HG02759 (cell line): ENCODE results near the gene PRRC2B.

Experiments used
- ATAC-seq: cut with Tn5 transposase; IDR thresholded peaks from one replicate; pipeline ENCODE4 v1.9.1; 2021; ENCODE audit warnings: mild to moderate bottlenecking, moderate library complexity; ENCODE audit not compliant: unreplicated experiment

The PRRC2B gene

DNA sequence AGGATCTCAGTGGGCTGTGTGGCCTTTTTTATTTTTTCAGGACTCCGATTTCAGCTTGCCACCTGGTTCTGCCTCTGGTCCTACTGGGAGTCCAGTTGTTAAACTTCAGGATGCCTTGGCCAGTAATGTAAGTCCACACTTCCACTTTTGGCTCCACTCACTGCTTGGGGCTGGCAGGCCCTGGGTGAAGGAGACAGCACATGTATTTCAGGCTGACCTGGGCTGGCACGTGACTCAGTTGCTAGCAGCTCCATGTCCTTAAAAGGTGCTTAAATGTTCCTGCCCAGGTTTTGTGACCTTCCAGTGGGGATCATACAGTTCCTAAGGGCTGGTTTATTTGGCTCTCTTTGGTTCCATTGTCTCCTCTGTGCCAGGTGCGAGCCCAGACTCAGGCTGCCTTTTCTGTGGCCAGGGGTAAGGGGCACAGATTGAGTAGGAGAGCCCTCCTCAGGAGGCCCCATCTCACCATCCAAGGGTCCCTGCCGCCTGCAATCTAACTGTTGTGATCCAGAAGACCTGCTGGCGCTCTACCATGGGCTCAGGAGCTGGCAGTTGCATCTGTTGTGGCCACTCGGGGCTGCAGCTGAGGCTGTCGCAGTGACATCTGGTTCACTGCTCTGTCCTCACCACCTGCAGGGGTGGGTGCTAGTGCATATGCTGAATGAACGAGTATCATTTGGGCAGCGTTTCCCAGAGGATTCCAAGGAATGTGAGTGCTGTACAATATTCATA lies 89.6 kb downstream of the PRRC2B start:
- no peak for ATAC-seq

DNA sequence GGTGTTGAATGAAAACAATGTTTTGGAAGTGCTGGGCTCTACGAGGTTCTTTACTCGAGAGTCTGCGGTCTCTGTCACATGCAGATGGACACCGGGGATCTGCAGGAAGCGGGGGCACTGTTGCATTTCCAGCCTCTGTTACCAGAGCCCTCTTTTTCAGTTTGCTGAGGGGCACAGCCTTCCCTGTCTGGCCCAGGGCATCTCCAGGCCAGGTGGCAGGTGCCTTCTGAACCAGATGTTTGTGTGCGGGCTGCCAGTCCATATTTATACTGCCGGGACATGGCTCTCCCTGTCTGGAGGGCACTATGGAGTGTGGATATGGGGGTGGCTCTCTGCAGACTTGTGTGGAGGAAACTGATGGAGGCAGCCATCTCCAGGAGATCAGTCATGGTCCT lies 90.2 kb downstream of the PRRC2B start:
- no peak for ATAC-seq

DNA sequence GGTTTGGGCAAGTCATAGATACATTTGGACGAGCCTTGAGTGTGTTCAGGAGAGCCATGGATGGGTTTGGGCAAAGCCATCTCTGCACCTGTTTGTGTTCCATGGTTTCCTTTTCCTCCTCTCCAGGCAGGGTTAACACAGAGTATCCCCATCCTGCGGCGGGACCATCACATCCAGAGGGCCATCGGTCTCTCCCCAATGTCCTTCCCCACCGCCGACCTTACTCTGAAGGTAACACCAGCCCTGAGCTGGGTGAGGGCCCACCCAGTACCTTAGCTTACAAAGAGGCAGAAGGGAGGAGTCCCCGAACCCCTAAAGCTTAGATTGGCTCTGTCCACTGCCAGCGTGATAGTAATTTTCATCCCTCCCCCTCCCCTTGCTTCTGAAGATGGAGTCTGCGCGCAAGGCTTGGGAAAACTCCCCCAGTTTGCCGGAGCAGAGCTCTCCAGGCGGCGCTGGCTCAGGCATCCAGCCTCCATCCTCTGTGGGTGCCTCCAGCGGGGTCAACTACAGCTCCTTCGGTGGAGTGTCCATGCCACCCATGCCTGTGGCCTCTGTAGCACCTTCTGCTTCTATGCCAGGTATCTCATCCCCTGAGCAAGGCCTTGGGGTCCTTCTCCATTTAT lies 90.8 kb downstream of the PRRC2B start:
- no peak for ATAC-seq

DNA sequence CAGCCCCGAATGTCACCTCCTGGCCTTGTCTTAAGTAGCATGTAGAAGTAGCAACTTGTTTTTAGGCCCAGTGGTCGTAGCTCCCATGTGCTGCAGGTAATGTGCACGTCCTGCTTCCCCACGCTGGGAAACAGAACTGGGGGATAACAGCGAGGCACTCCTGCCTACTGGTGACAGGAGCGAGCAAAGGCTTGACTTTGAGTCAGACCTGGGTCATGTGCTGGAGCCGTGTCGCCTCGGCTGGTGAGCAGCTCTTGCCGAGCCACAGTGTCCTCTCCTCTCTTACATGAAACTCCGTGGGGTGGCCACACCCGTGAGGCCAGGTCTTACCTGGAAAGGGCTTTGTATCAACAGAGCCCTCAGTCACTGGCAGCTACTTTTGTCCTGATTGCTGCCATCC lies 91.3 kb downstream of the PRRC2B start:
- no peak for ATAC-seq

DNA sequence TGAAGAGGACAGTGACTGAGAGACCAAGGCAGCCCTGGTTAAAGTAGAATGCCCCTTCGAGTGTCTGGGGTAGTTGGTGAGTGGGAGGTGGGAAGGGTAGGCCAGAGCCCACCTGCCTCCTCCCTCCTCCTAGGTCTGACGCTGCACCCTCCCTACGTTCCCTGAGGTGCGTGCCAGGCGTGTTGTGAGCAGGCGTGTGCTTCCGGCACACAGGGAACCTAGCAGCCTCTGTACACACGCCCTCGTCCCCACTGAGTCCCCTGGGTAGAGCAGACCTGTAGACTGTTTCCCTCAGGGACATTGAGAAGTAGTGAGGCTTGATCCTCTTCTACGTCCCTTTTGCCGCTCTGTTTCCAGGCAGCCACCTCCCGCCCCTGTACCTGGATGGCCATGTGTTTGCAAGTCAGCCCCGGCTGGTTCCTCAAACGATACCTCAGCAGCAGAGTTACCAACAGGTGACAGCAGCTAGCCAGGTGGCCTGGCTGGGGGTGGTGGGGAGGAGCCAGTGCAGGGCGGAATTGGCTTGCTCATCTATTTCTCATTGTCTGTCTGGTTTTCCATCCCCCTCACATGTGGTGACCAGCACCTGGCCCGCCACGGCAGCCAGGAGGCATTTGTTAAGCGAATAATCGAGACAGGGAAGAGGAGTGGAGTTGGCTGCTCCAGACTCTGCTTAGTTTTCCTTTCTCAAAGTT lies 92.0 kb downstream of the PRRC2B start:
- no peak for ATAC-seq

DNA sequence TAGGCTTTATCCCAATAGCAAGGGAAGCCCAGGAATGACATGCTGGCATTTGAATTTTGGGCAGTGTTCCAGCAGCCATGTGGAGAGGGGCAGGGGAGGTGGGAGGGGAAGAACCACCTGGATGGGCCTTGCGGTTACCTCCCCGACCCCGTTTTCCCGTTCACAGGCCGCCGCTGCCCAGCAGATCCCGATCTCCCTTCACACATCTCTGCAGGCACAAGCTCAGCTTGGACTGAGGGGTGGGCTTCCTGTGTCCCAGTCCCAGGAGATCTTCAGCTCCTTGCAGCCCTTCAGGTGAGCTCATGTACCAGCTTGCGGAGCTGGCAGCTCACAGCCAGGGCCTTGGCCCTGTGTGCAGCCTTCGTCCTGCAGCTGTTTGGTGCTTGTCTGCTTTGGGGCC lies 93.1 kb downstream of the PRRC2B start:
- no peak for ATAC-seq

DNA sequence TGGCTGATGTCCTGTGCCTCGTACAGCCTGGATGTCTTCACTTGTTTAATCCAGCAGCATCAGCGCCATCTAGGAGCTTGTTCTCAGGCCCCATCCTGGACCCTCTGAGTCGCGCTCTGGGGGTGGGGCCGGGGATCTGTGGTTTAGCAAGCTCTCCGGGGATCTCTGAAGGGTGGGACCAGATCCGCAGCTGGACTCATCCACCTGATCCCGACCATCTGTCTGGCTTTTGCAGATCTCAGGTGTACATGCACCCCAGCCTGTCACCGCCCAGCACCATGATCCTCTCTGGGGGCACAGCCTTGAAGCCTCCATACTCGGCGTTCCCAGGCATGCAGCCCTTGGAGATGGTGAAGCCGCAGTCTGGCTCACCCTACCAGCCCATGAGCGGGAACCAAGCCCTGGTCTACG lies 93.7 kb downstream of the PRRC2B start:
- ATAC-seq = no peak

DNA sequence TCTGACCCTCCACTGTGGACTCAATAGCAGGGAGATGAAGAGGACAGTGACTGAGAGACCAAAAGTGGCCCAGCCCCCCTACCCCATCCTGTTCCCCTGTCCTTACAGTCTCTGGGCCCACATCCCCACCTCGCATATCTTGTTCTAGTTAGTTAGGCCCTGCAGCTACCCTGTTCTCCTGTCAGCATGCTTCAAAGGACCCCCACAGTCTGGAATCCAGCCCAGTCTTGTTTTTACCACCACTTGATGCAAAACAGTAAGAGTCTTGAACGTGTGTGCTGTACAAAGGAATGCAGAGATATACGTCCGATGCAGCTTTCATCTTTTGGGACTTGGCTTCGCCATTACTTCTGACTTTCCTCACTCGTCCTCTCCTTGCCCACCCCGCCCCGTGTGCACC lies 96.6 kb downstream of the PRRC2B start:
- no peak for ATAC-seq

DNA sequence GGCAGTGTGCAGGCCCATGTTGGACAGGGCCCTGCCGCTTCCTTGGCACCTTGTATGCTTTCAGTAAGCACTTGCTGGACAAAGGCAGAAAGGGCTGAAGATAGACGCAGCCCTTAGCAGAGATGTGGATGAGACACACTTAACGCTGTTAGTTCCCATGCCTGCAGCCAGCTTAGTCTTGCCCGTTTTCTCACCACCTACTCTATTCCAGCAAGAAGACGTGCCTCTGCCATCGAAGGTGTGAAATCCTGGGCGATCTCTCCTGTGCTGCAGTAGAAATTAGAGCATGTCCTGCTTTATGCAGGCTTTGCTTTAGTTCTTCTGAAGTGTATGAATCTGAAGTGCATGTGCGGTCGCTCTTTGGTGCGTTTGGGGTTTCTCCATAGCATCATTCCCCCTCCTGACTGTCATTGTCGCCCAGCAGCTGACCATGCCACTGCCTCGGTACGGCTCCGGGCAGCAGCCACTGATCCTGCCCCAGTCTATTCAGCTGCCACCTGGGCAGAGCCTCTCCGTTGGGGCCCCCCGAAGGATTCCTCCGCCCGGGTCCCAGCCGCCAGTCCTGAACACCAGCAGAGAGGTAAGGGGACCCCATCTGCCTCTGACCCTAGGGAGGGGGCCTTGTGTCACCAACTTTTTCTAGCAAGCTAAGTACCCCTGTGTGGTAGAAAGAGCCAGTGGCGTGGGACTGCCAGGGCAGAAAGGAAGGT lies 97.3 kb downstream of the PRRC2B start:
- no peak for ATAC-seq

DNA sequence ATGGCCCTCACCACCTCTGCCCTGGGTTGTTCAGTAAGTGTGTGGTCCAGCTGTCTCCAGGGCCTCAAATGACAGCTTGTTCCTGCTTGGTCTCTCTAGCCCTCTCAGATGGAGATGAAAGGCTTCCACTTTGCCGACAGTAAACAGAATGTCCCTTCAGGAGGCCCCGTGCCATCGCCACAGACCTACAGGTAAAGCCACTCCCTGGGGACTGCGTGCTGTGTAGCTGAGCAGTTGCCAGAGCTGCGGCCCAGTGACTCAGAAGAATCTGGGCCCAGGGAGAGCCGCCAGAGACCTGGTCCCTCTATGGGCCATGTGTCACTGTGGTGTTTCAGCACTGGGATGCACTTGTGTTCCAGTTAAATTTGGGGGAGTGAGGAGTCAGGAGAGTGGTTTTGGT lies 98.2 kb downstream of the PRRC2B start:
- no peak for ATAC-seq

DNA sequence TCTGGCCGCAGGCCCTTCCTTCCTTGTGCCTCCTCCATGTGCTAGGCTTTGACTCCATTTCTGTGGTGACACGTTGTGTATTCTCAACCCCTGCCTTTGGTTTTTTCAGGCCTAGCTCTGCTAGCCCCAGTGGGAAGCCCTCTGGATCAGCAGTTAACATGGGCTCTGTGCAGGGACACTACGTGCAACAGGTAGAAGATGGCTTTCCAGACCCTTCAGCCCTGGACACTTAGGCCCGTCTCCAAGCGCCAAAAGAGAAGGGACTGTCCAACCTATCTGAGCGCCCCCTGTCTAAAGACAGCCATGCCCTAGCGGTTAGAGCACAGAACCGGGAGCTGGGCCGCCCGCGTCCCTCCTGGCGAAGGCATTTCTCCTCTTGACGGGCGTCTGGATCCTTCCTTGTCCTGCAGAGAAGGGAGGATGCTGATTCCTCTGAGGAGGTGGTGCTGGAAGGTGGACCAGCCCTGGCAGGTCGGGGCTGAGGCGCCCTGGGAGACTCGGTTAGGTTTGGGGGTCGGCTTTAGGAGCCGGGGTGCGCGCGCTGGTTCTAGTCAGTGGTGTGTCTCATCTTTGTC lies 100.5 kb downstream of the PRRC2B start:
- ATAC-seq = no peak

DNA sequence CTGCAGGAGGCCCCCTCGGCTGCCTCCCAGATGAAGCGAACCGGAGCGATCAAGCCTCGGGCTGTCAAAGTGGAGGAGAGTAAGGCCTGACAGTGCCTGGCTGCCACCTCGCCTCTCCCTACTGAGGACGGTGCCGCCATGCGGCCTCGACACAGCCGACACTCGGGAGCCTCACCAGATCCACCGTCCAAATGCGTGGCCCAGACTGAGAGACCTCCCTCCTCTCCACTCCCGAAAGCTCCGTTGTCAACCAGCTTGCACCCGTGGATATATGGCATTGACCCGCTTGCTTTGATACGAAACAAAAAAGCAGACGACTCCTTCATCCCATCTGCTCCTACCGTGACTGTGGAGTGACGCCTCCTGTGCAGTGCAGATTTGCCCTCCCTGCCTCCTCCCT lies 101.9 kb downstream of the PRRC2B start:
- ATAC-seq = no peak

DNA sequence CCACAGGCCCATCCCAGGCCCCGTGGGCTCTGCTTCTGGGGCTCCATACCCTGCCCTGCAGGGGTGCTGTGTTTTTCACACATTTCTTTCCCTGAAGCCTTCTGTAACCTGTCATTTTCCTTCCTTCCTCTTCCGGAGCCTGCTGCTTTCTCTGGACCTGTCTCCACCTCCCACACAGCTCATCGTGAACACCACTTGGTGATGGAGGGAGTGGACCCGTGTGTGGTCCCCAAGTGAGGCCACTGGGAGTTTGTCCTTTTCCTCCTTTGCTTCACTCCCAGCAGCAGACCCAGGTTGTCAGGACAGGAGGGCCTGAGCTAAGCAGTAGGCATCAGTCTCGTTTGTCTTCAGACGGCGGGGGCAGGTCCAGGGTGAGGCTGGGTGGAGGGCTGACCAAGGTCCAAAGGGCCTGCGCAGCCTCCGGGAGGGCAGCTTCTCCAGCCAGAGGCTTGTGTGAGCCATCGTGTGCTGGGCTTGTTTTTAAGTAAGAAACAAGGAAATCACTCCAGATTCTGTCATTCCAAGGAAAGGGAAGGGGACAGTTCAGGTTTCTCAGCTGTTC lies 103.0 kb downstream of the PRRC2B start:
- no peak for ATAC-seq

DNA sequence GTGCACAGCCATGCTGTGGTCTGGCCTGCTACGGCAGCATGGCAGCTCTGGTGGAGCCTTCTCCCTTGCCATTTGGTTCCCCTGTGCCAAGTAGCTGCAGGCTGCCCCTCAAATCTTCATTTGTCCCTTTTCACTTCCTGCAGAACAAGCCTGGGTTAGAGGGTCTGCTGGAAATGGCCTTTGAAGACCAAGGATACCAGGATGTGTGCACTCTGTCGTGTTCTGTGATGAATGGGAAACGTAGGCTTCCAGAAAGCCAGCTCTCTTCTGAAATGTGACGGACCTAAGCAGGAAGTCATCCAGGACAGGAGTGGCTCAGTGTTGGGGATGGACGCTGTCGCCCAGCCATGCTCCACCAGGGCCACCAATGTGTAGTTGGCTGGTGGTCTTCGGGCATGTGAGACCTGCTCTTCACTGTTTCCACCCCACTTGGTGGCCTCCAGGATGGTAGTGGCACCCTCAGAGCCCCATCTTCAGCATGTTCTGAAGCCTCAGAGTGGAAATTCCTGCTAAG lies 105.4 kb downstream of the PRRC2B start:
- ATAC-seq = no peak

DNA sequence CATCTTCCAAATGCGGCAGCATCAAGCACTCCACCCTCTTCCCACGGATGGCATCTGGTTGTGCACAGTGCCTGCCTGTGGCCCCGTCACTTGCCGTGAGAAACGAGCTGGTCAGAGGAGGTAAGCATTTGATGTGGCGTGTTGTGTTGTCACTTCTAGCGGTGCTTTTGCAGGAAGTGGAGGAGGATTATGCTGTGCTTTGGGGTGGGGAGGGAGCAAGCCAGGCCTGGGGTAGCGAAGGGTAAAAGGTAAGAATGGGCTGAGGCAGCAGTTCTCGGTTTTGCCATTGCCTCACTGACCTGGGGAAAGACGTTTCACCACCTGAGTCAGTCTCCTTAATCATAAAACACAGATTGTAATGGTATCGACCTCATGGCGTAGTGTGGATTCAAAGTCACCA lies 106.5 kb downstream of the PRRC2B start:
- no peak for ATAC-seq

DNA sequence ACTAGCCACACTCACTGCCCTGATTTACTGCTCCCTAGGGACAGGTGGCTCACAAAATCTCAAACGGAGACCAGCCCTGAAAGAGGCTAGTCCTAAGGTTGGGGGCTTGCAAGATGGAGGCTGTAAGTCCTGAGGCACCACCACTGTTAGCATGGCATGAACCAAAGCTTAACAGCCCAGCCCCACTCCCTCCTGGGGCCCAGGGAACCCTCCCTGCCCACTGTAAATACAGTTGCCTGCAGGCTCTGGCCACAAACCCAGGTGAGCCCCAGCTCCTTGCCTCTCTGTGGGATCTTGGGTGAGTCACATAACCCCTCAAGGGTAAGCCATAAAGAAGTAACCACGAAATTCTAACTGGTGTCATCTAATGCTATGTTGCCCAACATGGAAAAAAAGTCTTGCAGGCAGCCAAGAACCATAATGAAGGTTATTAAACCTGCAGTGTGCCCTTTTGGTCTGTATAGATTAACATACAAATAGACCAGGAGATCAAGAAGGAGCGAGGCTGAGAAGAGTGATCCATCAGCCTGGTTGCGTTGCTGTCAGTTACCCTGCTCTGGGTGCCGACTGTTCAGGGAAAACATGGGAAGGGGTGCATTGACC lies 107.2 kb downstream of the PRRC2B start:
- ATAC-seq = no peak

DNA sequence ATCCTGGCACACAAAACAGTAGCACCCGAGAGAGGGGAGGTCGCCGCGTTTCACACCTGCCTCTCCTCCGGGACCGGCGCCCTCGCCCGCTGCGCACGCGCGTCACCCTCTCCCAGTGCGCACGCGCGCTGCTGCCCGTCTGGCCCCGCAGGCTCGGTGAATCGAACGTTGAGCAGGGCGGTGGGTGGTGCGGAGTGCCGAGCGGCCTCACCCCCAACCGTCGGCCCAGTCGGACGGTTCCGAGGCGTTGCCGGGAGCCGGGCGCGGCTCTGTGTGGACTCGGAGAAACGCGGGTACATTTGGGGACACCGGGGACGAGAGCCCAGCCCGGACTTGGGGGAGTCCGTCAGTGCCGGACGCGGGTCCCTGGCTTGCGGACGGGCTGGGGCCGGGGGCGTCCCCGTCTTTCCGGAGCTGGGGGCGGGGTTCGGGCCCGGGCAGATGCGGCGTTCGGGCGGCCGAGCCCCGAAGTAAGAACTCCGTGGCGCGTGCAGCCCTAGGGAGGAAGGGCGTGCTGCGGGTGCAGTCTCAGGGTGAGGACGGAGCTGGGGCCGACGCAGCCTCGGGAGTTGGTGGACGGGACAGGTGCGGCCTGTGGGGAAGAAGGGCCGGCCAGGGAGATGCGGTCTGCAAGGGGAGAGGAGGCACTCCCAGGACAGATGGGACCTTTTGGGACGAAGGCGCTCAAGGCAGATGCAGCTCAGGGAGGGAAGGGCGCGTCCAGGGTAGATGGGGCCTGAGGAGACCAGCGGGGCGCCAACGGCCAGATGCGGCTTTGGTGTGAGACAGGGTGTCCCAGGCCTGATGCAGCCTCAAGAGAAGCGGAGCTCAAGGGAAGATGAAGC lies 109.1 kb downstream of the PRRC2B start, which contains the start of gene POMT1:
Gene POMT1, plus strand, starts transcription at position 138 of the 845 bp plus-strand sequence. CDS start 1,301 bp downstream, outside the sequence.
- peak; percentile 91 for ATAC-seq

DNA sequence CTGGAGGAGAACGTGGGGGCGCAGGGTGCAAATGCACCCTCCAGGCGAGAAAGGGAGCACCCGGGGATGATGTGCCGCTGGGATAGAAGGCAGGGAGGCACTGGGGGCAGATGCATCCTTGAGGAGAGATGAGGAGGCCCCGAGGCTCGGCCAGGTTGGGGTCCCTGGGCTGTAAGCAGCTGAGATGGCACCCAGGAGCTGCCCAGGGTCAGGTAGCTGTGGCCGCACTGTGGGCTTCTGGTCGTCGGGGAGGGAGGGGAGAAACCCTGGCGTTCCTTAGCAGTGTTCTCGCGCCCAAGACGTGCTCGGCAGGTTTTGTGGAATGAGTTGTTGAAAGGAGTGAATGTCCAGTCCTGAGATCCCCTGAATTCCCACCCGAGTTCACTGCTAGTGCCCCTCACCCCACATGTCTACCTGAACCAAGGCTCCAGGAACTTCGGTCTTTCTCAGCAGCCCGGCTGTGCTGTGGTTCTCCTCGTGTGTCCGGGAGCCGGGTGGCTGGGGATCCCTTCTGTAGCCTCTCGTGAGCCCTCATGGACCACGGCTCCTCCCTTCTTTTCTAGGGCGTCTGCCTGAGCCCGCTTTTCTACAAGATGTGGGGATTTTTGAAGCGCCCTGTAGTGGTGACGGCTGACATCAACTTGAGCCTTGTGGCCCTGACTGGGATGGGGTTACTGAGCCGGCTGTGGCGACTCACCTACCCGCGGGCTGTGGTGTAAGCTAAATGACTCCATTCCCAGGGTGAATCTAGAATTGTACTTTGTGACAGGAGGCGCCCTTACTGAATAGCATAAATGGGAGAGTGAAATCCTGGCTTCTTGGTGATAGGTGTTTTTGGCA lies 110.0 kb downstream of the PRRC2B start:
- no peak for ATAC-seq
